HepG2 (cell line): ENCODE measurements around the gene SMARCB1. TPM values are rescaled to one million over a fixed set of nuclear protein-coding genes. Genes with fewer than 3 reads are reported as not detected.

Experiments
- GATA4 ChIP-seq: sonication (generic); IDR thresholded peaks from 2 replicates; pipeline ENCODE4 v1.6.1; 2016; ENCODE audit warnings: antibody characterized with exemption, low read depth, borderline replicate concordance
- GATAD1 ChIP-seq: IDR thresholded peaks from 2 replicates; pipeline ENCODE4 v1.6.1; 2016; ENCODE audit warnings: missing genetic modification reagents, missing compliant biosample characterization
- GFI1 ChIP-seq: sonication (generic); formaldehyde crosslinking; IDR thresholded peaks from 2 replicates; pipeline ENCODE4 v1.5.0; 2020; ENCODE audit warnings: missing genetic modification reagents, mild to moderate bottlenecking, borderline replicate concordance
- HOXD1 ChIP-seq: sonication (generic); formaldehyde crosslinking; IDR thresholded peaks from 2 replicates; pipeline ENCODE4 v1.5.0; 2020; ENCODE audit warnings: missing genetic modification reagents
- KLF6 ChIP-seq: IDR thresholded peaks from 2 replicates; pipeline ENCODE4 v1.8.0; 2016; ENCODE audit warnings: missing biosample characterization, missing genetic modification reagents
- LCORL ChIP-seq, 2 experiments: fragments of 450-650 bp in 1 of 2; sonication (generic) in 1 of 2; formaldehyde crosslinking in 1 of 2; IDR thresholded peaks; 2 replicates each; pipeline versions ENCODE4 v1.5.0 to v1.6.1; 2017 to 2020; ENCODE audit warnings: antibody characterized with exemption in 1 of 2, missing genetic modification reagents in 1 of 2
- MBNL3 ChIP-seq: fragments of 250-450 bp; sonication (Bioruptor Pico); conservative IDR thresholded peaks from 2 replicates; pipeline ENCODE4 v1.8.0; 2022; ENCODE audit warnings: mild to moderate bottlenecking, inconsistent platforms
- NFKBIZ ChIP-seq: IDR thresholded peaks from 2 replicates; pipeline ENCODE4 v1.6.1; 2018; ENCODE audit warnings: missing genetic modification reagents, missing compliant biosample characterization
- POLR2A ChIP-seq, 2 experiments: IDR thresholded peaks; 2 replicates each; pipeline ENCODE4 v1.6.1; 2011; ENCODE audit warnings: low read depth in 2 of 2, low read length in 2 of 2, mild to moderate bottlenecking in 1 of 2, moderate library complexity in 1 of 2; ENCODE audit not compliant: insufficient read depth in 1 of 2
- RBM22 ChIP-seq: fragments of 200-400 bp; formaldehyde crosslinking; optimal IDR thresholded peaks from 2 replicates; pipeline ENCODE3; 2017; ENCODE audit warnings: mild to moderate bottlenecking, low read length, moderate library complexity
- RFX1 ChIP-seq: fragments of 450-650 bp; IDR thresholded peaks from 2 replicates; pipeline ENCODE4 v1.6.1; 2017
- RFXAP ChIP-seq: sonication (generic); formaldehyde crosslinking; IDR thresholded peaks from 2 replicates; pipeline ENCODE4 v1.4.0; 2020; ENCODE audit warnings: missing genetic modification reagents, borderline replicate concordance
- SP5 ChIP-seq: IDR thresholded peaks from 2 replicates; pipeline ENCODE4 v1.6.1; 2016; ENCODE audit warnings: low read depth, borderline replicate concordance
- SUZ12 ChIP-seq: fragments of 150-350 bp; IDR thresholded peaks from 2 replicates; pipeline ENCODE4 v1.6.1; 2014; ENCODE audit warnings: low read depth, low read length
- TARDBP ChIP-seq: sonication (generic); formaldehyde crosslinking; IDR thresholded peaks from 2 replicates; pipeline ENCODE4 v1.8.0; 2022; ENCODE audit warnings: mild to moderate bottlenecking, missing genetic modification reagents
- YEATS2 ChIP-seq: sonication (generic); formaldehyde crosslinking; IDR thresholded peaks from 2 replicates; pipeline ENCODE4 v1.4.0; 2020; ENCODE audit warnings: missing genetic modification reagents, borderline replicate concordance
- YY1 ChIP-seq: IDR thresholded peaks from 2 replicates; pipeline ENCODE4 v1.6.1; 2011; ENCODE audit warnings: low read length, low read depth, moderate library complexity, mild to moderate bottlenecking; ENCODE audit not compliant: insufficient read depth, insufficient replicate concordance
- ZNF235 ChIP-seq: sonication (generic); formaldehyde crosslinking; IDR thresholded peaks from 2 replicates; pipeline ENCODE4 v1.8.1; 2023; ENCODE audit warnings: mild to moderate bottlenecking, missing genetic modification reagents, borderline replicate concordance
- ZNF333 ChIP-seq: sonication (generic); formaldehyde crosslinking; IDR thresholded peaks from 2 replicates; pipeline ENCODE4 v1.4.0; 2020; ENCODE audit warnings: mild to moderate bottlenecking, missing genetic modification reagents, borderline replicate concordance
- ZNF446 ChIP-seq: sonication (generic); formaldehyde crosslinking; IDR thresholded peaks from 2 replicates; pipeline ENCODE4 v1.5.0; 2020; ENCODE audit warnings: mild to moderate bottlenecking, missing genetic modification reagents
- ZNF564 ChIP-seq: sonication (generic); formaldehyde crosslinking; IDR thresholded peaks from 2 replicates; pipeline ENCODE4 v1.8.1; 2023; ENCODE audit warnings: mild to moderate bottlenecking, missing genetic modification reagents
- polyA plus RNA-seq, 8 experiments: library from polyadenylated mRNA; depleted of rRNA in 3 of 8; stranded (reverse) in 7 of 8; unstranded in 1 of 8; fragments of >200 nt; fragmentation: Illumina TruSeq in 4 of 8; extraction: Trizol in 4 of 8; gene quantifications; 2 replicates each; pipeline versions ENCODE4 v1.2.1 to v1.2.3, GENCODE V29; 2011 to 2016; ENCODE audit warnings: low read depth in 4 of 8, missing spikeins in 1 of 8, mixed read lengths in 1 of 8; ENCODE audit not compliant: insufficient read depth in 1 of 8
- total RNA-seq, 5 experiments: library from RNA; depleted of rRNA; stranded (reverse); fragments of >200 nt; fragmentation: Illumina TruSeq; extraction: Trizol; gene quantifications; 2 replicates each; pipeline ENCODE4 v1.2.3, GENCODE V29; 2016; ENCODE audit warnings: low read depth in 1 of 5
- TF ChIP-seq, protein P1 (sequence below): sonication (generic); formaldehyde crosslinking; IDR thresholded peaks from 2 replicates; pipeline ENCODE4 v1.4.0; 2020; ENCODE audit warnings: missing genetic modification reagents
- TF ChIP-seq, protein P2 (sequence below): sonication (generic); formaldehyde crosslinking; IDR thresholded peaks from 2 replicates; pipeline ENCODE4 v1.5.1; 2020; ENCODE audit warnings: mild to moderate bottlenecking, missing genetic modification reagents, moderate library complexity
- TF ChIP-seq, protein P3 (sequence below): sonication (generic); formaldehyde crosslinking; IDR thresholded peaks from 2 replicates; pipeline ENCODE4 v1.8.1; 2023; ENCODE audit warnings: mild to moderate bottlenecking, missing genetic modification reagents

The SMARCB1 gene
- total and polyA plus RNA-seq, 2 of the 13 experiments (the other 11 are each of a cell fraction or from before 2014, with no cell fraction given): 74.0 to 166 TPM

DNA sequence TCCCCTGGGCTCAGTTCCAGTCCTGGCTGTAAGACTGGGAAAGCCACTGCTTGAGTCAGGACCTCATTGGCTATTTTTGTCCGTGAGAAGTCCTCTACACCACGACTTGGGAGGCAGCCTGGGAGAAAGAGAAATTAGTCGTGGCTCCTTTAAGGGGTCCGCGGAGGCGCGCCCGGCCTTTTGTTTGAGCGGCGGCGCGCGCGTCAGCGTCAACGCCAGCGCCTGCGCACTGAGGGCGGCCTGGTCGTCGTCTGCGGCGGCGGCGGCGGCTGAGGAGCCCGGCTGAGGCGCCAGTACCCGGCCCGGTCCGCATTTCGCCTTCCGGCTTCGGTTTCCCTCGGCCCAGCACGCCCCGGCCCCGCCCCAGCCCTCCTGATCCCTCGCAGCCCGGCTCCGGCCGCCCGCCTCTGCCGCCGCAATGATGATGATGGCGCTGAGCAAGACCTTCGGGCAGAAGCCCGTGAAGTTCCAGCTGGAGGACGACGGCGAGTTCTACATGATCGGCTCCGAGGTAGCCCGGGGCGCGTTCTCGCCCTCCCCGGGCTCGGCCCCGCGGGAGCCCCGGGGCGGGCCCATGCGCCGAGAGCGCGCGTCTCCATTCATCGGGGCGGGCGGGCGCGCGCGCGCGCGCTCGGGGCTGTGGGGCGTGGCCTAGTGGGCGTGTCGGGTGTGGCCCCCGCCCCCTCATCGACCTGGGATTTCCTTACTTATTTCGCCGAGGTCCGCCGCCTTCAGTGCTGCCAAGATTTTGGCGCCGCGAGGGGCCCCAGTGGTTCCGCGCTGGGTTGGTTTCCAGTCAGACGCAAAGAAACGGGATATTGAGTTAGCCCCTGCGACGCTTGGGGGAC is at the start of gene SMARCB1 (continued):
- TF ChIP-seq, protein P1, sequence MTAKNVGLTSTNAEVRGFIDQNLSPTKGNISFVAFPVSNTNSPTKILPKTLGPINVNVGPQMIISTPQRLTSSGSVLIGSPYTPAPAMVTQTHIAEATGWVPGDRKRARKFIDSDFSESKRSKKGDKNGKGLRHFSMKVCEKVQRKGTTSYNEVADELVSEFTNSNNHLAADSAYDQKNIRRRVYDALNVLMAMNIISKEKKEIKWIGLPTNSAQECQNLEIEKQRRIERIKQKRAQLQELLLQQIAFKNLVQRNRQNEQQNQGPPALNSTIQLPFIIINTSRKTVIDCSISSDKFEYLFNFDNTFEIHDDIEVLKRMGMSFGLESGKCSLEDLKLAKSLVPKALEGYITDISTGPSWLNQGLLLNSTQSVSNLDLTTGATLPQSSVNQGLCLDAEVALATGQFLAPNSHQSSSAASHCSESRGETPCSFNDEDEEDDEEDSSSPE: no peak
- 0 out of 2 replicates have a peak, but pooled peaks have one; percentile 4 for TF ChIP-seq TARDBP (CRISPR knock-in tag)
- TF ChIP-seq GATAD1 (CRISPR knock-in tag): no peak
- no peak for TF ChIP-seq MBNL3 (CRISPR knock-in tag)
- TF ChIP-seq POLR2A (IDR thresholded peaks at IDR 0.05; ENCODE audit: insufficient read depth in 1 of 2, low read depth in 2 of 2, low read length in 2 of 2): peak; percentile 66 to 82
- TF ChIP-seq ZNF235 (CRISPR knock-in tag): 0 out of 2 replicates have a peak, but pooled peaks have one; percentile 66
- 0 out of 2 replicates have a peak, but pooled peaks have one; percentile 23 for TF ChIP-seq SP5
- no peak for TF ChIP-seq NFKBIZ (CRISPR knock-in tag)
- no peak for TF ChIP-seq LCORL (IDR thresholded peaks at IDR 0.05)
- TF ChIP-seq LCORL (CRISPR knock-in tag; IDR thresholded peaks at IDR 0.05): no peak; the same call in 1 of the 2 replicates
- TF ChIP-seq GATA4: no peak
- TF ChIP-seq, protein P2, sequence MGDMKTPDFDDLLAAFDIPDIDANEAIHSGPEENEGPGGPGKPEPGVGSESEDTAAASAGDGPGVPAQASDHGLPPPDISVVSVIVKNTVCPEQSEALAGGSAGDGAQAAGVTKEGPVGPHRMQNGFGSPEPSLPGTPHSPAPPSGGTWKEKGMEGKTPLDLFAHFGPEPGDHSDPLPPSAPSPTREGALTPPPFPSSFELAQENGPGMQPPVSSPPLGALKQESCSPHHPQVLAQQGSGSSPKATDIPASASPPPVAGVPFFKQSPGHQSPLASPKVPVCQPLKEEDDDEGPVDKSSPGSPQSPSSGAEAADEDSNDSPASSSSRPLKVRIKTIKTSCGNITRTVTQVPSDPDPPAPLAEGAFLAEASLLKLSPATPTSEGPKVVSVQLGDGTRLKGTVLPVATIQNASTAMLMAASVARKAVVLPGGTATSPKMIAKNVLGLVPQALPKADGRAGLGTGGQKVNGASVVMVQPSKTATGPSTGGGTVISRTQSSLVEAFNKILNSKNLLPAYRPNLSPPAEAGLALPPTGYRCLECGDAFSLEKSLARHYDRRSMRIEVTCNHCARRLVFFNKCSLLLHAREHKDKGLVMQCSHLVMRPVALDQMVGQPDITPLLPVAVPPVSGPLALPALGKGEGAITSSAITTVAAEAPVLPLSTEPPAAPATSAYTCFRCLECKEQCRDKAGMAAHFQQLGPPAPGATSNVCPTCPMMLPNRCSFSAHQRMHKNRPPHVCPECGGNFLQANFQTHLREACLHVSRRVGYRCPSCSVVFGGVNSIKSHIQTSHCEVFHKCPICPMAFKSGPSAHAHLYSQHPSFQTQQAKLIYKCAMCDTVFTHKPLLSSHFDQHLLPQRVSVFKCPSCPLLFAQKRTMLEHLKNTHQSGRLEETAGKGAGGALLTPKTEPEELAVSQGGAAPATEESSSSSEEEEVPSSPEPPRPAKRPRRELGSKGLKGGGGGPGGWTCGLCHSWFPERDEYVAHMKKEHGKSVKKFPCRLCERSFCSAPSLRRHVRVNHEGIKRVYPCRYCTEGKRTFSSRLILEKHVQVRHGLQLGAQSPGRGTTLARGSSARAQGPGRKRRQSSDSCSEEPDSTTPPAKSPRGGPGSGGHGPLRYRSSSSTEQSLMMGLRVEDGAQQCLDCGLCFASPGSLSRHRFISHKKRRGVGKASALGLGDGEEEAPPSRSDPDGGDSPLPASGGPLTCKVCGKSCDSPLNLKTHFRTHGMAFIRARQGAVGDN (CRISPR knock-in tag): peak; percentile 87
- TF ChIP-seq RBM22: no peak
- peak; percentile 57; the same call in 1 of the 2 replicates for TF ChIP-seq HOXD1 (CRISPR knock-in tag)
- TF ChIP-seq ZNF446: peak; percentile 65; the same call in 1 of the 2 replicates
- TF ChIP-seq ZNF564 (CRISPR knock-in tag): 0 out of 2 replicates have a peak, but pooled peaks have one; percentile 59
- 0 out of 2 replicates have a peak, but pooled peaks have one; percentile 40 for TF ChIP-seq KLF6 (CRISPR knock-in tag)
- peak; percentile 68 for TF ChIP-seq YY1
- TF ChIP-seq RFX1: no peak
- 0 out of 2 replicates have a peak, but pooled peaks have one; percentile 59 for TF ChIP-seq ZNF333 (CRISPR knock-in tag)
- no peak for TF ChIP-seq GFI1
- no peak for TF ChIP-seq YEATS2
- TF ChIP-seq SUZ12: no peak
- TF ChIP-seq RFXAP (CRISPR knock-in tag): peak; percentile 42; the same call in 1 of the 2 replicates
- TF ChIP-seq, protein P3, sequence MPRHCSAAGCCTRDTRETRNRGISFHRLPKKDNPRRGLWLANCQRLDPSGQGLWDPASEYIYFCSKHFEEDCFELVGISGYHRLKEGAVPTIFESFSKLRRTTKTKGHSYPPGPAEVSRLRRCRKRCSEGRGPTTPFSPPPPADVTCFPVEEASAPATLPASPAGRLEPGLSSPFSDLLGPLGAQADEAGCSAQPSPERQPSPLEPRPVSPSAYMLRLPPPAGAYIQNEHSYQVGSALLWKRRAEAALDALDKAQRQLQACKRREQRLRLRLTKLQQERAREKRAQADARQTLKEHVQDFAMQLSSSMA: peak; percentile 55; the same call in 1 of the 2 replicates
